Smooth muscle cell (in vitro differentiated cells): ENCODE results near the gene DBNDD1. TPM values are rescaled to one million over a fixed set of nuclear protein-coding genes. Genes with fewer than 3 reads are reported as not detected.

ENCODE experiments used
- DNase-seq: peaks from one replicate; lab custom pipeline; 2025; ENCODE audit not compliant: unreplicated experiment; lab: John Stamatoyannopoulos, UW
- H2AFZ ChIP-seq: fragments of 200-600 bp; sonication (generic); 2 replicates; pipeline ENCODE4 v1.6.0; 2016; ENCODE audit warnings: antibody characterized with exemption, low read depth, mild to moderate bottlenecking
- H3F3A ChIP-seq: fragments of 200-600 bp; sonication (generic); 2 replicates; pipeline ENCODE4 v1.6.0; 2017; ENCODE audit warnings: antibody characterized with exemption, low read depth
- H3K27ac ChIP-seq: fragments of 200-600 bp; sonication (generic); 2 replicates; pipeline ENCODE4 v1.5.1; 2016; ENCODE audit warnings: low read depth, mild to moderate bottlenecking
- H3K27me3 ChIP-seq: fragments of 200-600 bp; sonication (generic); 2 replicates; pipeline ENCODE4 v1.6.1; 2016; ENCODE audit warnings: low read depth, mild to moderate bottlenecking
- H3K36me3 ChIP-seq: fragments of 200-600 bp; sonication (generic); 2 replicates; pipeline ENCODE4 v1.5.1; 2016; ENCODE audit warnings: low read depth
- H3K4me1 ChIP-seq: fragments of 200-600 bp; sonication (generic); 2 replicates; pipeline ENCODE4 v1.5.1; 2016; ENCODE audit warnings: low read depth
- H3K4me2 ChIP-seq: fragments of 200-600 bp; sonication (generic); 2 replicates; pipeline ENCODE4 v1.6.0; 2016; ENCODE audit warnings: mild to moderate bottlenecking
- H3K4me3 ChIP-seq: fragments of 200-600 bp; sonication (generic); 2 replicates; pipeline ENCODE4 v1.5.1; 2016; ENCODE audit warnings: mild to moderate bottlenecking
- H3K79me2 ChIP-seq: fragments of 200-600 bp; sonication (generic); 2 replicates; pipeline ENCODE4 v1.6.0; 2016; ENCODE audit warnings: low read depth, mild to moderate bottlenecking
- H3K9ac ChIP-seq: fragments of 200-600 bp; sonication (generic); 2 replicates; pipeline ENCODE4 v1.6.0; 2016; ENCODE audit warnings: low read depth
- H3K9me3 ChIP-seq: fragments of 200-600 bp; sonication (generic); replicated peaks from 2 replicates; pipeline ENCODE4 v1.5.1; 2016; ENCODE audit warnings: low read depth
- H4K20me1 ChIP-seq: fragments of 200-600 bp; sonication (generic); 2 replicates; pipeline ENCODE4 v1.6.0; 2016; ENCODE audit warnings: low read depth
- WGBS: methylation state at CpG from one replicate; pipeline ENCODE4 v1.1.7; 2016; ENCODE audit warnings: low lambda C conversion rate; 5-methylcytosine and 5-hydroxymethylcytosine counted together
- polyA plus RNA-seq: library from polyadenylated mRNA; unstranded; fragments of >200 nt; fragmentation: Nextera tagmentation; extraction: Ambion mirVana; gene quantifications from 2 replicates; pipeline ENCODE4 v1.2.1, GENCODE V29; 2016
- total RNA-seq: library from RNA; depleted of rRNA; stranded (reverse); fragments of >200 nt; gene quantifications from 2 replicates; pipeline ENCODE4 v1.2.3, GENCODE V29; 2014
- TF ChIP-seq, protein P1 (sequence below): fragments of 200-600 bp; sonication (generic); IDR thresholded peaks from 2 replicates; pipeline ENCODE4 v1.5.1; 2017; ENCODE audit warnings: borderline replicate concordance, mild to moderate bottlenecking, antibody characterized with exemption; ENCODE audit not compliant: insufficient read depth, poor library complexity, severe bottlenecking

Gene DBNDD1
- total and polyA plus RNA-seq, 2 experiments from 2014 or later = 3.3 to 3.8 TPM

DNA sequence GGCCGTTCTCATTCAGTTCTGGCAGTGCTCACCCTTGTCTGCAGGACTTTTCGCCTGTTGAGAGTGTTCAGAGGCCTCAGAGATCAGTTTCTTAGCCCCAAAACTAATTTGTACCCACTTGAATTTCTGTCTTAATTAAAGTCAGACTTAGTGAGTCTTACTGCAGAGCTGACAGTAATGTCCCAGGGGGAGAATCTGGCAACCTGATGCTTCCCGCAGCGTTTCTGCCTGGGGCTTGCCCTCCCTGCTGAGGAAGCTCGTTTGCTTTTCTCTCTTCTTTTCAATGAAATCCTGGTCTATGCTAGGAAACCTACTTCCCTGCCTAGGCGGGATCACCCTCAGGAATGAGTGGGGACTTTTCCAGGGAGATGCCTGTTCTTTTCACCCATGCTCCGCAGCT, 25.3 kb downstream of the DBNDD1 start:
- no peak for DNase-seq
- peaks cover 47% of the 10 kb centered on the region for H3F3A ChIP-seq
- H3K9ac ChIP-seq = no peak overlapping the region
- no peak overlapping the region for H3K4me3 ChIP-seq
- no peaks in the 10 kb centered on the region for H4K20me1 ChIP-seq
- peaks cover 10% of the 10 kb centered on the region for H3K36me3 ChIP-seq
- no peaks in the 10 kb centered on the region for H3K79me2 ChIP-seq
- H3K9me3 ChIP-seq = no peaks in the 10 kb centered on the region
- TF ChIP-seq, protein P1, sequence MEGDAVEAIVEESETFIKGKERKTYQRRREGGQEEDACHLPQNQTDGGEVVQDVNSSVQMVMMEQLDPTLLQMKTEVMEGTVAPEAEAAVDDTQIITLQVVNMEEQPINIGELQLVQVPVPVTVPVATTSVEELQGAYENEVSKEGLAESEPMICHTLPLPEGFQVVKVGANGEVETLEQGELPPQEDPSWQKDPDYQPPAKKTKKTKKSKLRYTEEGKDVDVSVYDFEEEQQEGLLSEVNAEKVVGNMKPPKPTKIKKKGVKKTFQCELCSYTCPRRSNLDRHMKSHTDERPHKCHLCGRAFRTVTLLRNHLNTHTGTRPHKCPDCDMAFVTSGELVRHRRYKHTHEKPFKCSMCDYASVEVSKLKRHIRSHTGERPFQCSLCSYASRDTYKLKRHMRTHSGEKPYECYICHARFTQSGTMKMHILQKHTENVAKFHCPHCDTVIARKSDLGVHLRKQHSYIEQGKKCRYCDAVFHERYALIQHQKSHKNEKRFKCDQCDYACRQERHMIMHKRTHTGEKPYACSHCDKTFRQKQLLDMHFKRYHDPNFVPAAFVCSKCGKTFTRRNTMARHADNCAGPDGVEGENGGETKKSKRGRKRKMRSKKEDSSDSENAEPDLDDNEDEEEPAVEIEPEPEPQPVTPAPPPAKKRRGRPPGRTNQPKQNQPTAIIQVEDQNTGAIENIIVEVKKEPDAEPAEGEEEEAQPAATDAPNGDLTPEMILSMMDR = no peak
- 97% methylated on average over 7 of the region's 7 CpGs for WGBS
- H3K4me1 ChIP-seq = no peaks in the 10 kb centered on the region
- no peak overlapping the region for H2AFZ ChIP-seq
- no peaks in the 10 kb centered on the region for H3K27me3 ChIP-seq
- H3K4me2 ChIP-seq = no peak overlapping the region
- peak overlapping the region; percentile 95 for H3K27ac ChIP-seq

DNA sequence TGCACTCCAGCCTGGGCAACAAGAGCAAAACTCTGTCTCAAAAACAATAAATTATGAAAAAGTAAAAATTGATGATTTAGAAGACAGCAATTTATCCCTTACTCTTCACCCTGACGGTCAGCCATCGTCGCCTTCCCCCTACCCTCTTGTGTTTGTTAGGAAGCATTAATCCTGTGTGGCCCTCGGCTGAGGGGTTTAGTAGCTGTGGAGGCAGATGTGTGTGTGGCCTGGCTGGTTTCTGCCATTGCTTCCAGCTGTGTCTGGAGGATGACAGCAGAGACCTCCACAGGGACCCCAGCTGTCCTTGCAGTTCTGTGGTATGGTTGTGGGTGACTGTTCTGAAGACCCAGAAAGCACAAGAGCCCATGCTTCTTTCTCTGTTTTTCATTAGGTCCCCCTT, 25.9 kb downstream of the DBNDD1 start:
- DNase-seq = no peak
- Histone ChIP-seq H3K9me3 (no peaks in the 10 kb centered on the region), H3K27me3 (no peaks in the 10 kb centered on the region), H3K27ac (no peak overlapping the region), H3K9ac (no peak overlapping the region), H3F3A (peaks cover 47% of the 10 kb centered on the region), H3K4me3 (no peak overlapping the region), H2AFZ (no peak overlapping the region), H4K20me1 (no peaks in the 10 kb centered on the region), H3K79me2 (no peaks in the 10 kb centered on the region), H3K4me2 (no peak overlapping the region), H3K36me3 (peaks cover 10% of the 10 kb centered on the region), H3K4me1 (no peaks in the 10 kb centered on the region)
- 96% methylated on average over 4 of the region's 4 CpGs for WGBS
- TF ChIP-seq, protein P1 = no peak

DNA sequence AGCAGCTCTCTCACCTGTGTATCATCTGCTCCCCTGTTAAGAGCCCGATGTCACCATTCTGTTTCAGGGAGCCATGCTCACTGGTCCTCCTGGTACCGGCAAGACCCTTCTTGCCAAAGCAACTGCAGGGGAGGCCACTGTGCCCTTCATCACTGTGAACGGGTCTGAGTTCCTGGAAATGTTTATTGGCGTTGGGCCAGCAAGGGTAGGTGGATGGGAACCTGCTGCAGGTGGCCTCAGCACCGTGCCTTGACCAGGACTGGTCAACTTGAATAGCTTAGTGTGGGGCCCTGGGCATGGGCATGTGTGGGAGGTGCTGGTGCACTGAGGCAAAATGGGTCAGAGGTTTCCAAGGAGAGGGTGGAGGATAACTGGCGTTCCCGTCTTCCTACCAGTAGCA, 28.5 kb downstream of the DBNDD1 start:
- TF ChIP-seq, protein P1 = no peak
- 97% methylated on average over 7 of the region's 7 CpGs for WGBS
- Histone ChIP-seq H3K79me2 (no peaks in the 10 kb centered on the region), H2AFZ (no peak overlapping the region), H3K4me3 (no peak overlapping the region), H3K9ac (no peak overlapping the region), H3K4me2 (no peak overlapping the region), H3F3A (peaks cover 26% of the 10 kb centered on the region), H3K9me3 (no peaks in the 10 kb centered on the region), H3K27me3 (no peaks in the 10 kb centered on the region), H3K36me3 (peaks cover 5% of the 10 kb centered on the region), H3K4me1 (no peaks in the 10 kb centered on the region), H4K20me1 (no peaks in the 10 kb centered on the region), H3K27ac (no peak overlapping the region)
- no peak for DNase-seq

DNA sequence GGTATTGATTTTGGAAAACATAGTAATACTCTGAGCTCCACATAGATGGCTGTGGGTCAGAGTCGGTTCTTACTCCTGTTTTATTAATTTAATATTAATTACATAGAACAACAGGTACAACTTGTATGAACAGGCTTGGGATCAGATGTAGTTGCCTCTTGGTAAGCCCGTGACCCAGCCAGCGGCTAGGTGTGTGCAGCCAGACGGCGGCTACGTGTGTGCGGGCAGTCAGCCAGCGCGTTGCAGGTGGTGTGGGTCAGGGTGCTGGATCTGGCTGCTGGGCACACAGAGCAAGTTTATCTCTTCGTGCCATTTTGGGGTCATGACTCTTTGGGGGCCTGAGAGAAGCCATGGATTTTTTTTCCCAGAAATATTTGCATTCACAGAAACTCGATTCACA, 30.3 kb downstream of the DBNDD1 start:
- Histone ChIP-seq H3F3A (peaks cover 11% of the 10 kb centered on the region), H3K27me3 (no peaks in the 10 kb centered on the region), H3K79me2 (no peaks in the 10 kb centered on the region), H3K9ac (no peak overlapping the region), H3K27ac (no peak overlapping the region), H3K36me3 (peaks cover 4% of the 10 kb centered on the region), H2AFZ (no peak overlapping the region), H3K9me3 (no peaks in the 10 kb centered on the region), H3K4me1 (no peaks in the 10 kb centered on the region), H4K20me1 (no peaks in the 10 kb centered on the region), H3K4me3 (no peak overlapping the region), H3K4me2 (no peak overlapping the region)
- 97% methylated on average over 11 of the region's 11 CpGs for WGBS
- TF ChIP-seq, protein P1 = no peak
- no peak for DNase-seq
